Peyer's patch (tissue), 4 donors: ENCODE results near the gene EEFSEC. TPM values are rescaled to one million over a fixed set of nuclear protein-coding genes. Genes with fewer than 3 reads are reported as not detected.

Experiments
- DNase-seq, 3 donors: peaks; one replicate each; pipeline ENCODE4 v3.0.0-alpha.2; 2017 to 2019
- H3K27ac ChIP-seq, 4 donors: fragments of 200-600 bp; sonication (generic); one replicate each; pipeline ENCODE4 v1.5.1; 2016 to 2019
- H3K27me3 ChIP-seq, 2 donors: fragments of 200-600 bp; sonication (generic); one replicate each; pipeline ENCODE4 v1.5.1; 2019
- H3K36me3 ChIP-seq, 3 donors: fragments of 200-600 bp; sonication (generic); one replicate each; pipeline ENCODE4 v1.5.1; 2016 to 2019
- H3K4me1 ChIP-seq, 4 donors: fragments of 200-600 bp; sonication (generic); one replicate each; pipeline ENCODE4 v1.5.1; 2016 to 2019
- H3K4me3 ChIP-seq, 4 donors: fragments of 200-600 bp; sonication (generic); 1 replicate in 3 of 4; 2 replicates in 1 of 4; pipeline ENCODE4 v1.5.1; 2016 to 2019; ENCODE audit warnings: mild to moderate bottlenecking in 1 of 4
- H3K9me3 ChIP-seq, 4 donors: fragments of 200-600 bp; sonication (generic); one replicate each; pipeline ENCODE4 v1.5.1; 2016 to 2019; ENCODE audit warnings: mild to moderate bottlenecking in 1 of 4
- POLR2A ChIP-seq, 2 donors: fragments of 450-650 bp; IDR thresholded peaks; one replicate each; pipeline ENCODE4 v1.5.1; 2017; ENCODE audit warnings: antibody characterized with exemption in 2 of 2, mild to moderate bottlenecking in 2 of 2, moderate library complexity in 2 of 2
- total RNA-seq, 4 donors: library from RNA; depleted of rRNA; stranded (reverse); fragments of >200 nt; gene quantifications; one replicate each; pipeline ENCODE4 v1.1.0, GENCODE V29; 2016
- TF ChIP-seq, protein P1 (sequence below), 6 experiments: fragments of 450-650 bp in 4 of 6; fragments of 200-600 bp in 2 of 6; sonication (generic) in 1 of 6; IDR thresholded peaks; one replicate each; pipeline ENCODE4 v1.5.1; 2017 to 2019; ENCODE audit warnings: antibody characterized with exemption in 6 of 6, mild to moderate bottlenecking in 3 of 6, moderate library complexity in 1 of 6

The EEFSEC gene
- total RNA-seq, 4 donors from 2014 or later, result 11.7 to 50.3 (median 19.6) TPM

GRCh38 chr3:128174675-128175590 is 21.7 kb downstream of the EEFSEC start:
- Histone ChIP-seq H3K4me1 (no peaks in the 10 kb centered on the region), H3K4me3 (no peak overlapping the region), H3K9me3 (no peaks in the 10 kb centered on the region), H3K36me3 (no peaks in the 10 kb centered on the region), H3K27me3 (no peaks in the 10 kb centered on the region), H3K27ac (no peak overlapping the region)
- no peak for DNase-seq
- TF ChIP-seq, protein P1, sequence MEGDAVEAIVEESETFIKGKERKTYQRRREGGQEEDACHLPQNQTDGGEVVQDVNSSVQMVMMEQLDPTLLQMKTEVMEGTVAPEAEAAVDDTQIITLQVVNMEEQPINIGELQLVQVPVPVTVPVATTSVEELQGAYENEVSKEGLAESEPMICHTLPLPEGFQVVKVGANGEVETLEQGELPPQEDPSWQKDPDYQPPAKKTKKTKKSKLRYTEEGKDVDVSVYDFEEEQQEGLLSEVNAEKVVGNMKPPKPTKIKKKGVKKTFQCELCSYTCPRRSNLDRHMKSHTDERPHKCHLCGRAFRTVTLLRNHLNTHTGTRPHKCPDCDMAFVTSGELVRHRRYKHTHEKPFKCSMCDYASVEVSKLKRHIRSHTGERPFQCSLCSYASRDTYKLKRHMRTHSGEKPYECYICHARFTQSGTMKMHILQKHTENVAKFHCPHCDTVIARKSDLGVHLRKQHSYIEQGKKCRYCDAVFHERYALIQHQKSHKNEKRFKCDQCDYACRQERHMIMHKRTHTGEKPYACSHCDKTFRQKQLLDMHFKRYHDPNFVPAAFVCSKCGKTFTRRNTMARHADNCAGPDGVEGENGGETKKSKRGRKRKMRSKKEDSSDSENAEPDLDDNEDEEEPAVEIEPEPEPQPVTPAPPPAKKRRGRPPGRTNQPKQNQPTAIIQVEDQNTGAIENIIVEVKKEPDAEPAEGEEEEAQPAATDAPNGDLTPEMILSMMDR (IDR thresholded peaks at IDR 0.05), result no peak
- TF ChIP-seq POLR2A (IDR thresholded peaks at IDR 0.05), result no peak

DNA sequence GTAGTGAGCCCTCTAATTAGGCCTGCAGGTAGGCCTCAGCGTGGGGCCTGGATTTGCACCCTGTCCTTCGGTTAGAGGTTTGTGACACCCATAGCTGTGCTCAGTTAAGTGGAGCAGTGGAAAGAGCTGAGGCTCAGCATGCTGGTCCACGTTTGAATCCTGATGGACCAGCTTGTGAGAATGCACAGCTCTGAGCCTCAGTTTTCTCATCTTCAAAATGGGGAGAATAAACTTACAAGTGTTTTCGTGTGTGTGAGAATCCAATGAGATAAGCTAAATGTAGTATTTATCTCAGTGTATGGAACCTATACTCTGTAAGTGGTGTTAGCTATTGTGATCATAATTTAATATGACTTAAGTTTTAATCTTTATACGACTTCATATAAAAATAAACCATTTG is 22.5 kb downstream of the EEFSEC start:
- TF ChIP-seq POLR2A (IDR thresholded peaks at IDR 0.05), result no peak
- TF ChIP-seq, protein P1 (IDR thresholded peaks at IDR 0.05), result no peak
- H3K4me3 ChIP-seq, result no peak overlapping the region
- H3K9me3 ChIP-seq, result no peaks in the 10 kb centered on the region
- no peaks in the 10 kb centered on the region for H3K36me3 ChIP-seq
- no peaks in the 10 kb centered on the region for H3K27me3 ChIP-seq
- H3K4me1 ChIP-seq, result no peaks in the 10 kb centered on the region
- no peak for DNase-seq
- H3K27ac ChIP-seq, result no peak overlapping the region

DNA sequence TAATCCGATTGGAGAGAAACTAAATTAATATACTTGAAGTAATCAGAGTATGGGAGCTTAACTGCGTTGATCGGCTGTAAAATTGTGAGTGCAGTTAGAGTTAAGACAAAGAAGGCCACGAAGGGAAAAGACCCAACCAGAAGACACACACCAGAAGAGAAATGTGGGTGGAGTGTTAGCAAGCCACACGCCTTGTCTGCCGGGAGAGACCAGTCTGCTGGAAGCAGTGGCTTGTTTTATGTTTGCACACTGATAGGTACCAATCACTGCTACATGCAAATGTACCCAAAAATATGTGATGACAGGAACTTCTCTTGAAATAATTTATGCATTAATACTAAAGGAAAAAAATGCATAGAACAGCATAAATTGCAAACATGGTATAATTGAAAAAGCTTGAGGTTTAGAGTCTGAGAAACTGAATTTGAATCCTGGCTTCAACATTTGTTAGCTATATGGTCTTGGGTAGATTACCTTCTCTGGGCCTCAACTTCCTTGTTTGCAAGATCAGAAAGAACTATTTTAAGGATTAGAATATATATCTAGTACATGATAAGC is 23.1 kb downstream of the EEFSEC start:
- no peaks in the 10 kb centered on the region for H3K4me1 ChIP-seq
- H3K27me3 ChIP-seq, result no peaks in the 10 kb centered on the region
- no peak for DNase-seq
- no peaks in the 10 kb centered on the region for H3K9me3 ChIP-seq
- no peak overlapping the region for H3K4me3 ChIP-seq
- no peaks in the 10 kb centered on the region for H3K36me3 ChIP-seq
- no peak overlapping the region for H3K27ac ChIP-seq
- TF ChIP-seq POLR2A (IDR thresholded peaks at IDR 0.05), result no peak
- TF ChIP-seq, protein P1 (IDR thresholded peaks at IDR 0.05), result no peak

GRCh38 chr3:128177865-128178264 is 24.6 kb downstream of the EEFSEC start:
- DNase-seq, result no peak
- H3K4me3 ChIP-seq, result no peak overlapping the region
- H3K27me3 ChIP-seq, result no peaks in the 10 kb centered on the region
- H3K27ac ChIP-seq, result no peak overlapping the region
- TF ChIP-seq, protein P1 (IDR thresholded peaks at IDR 0.05), result no peak
- no peak for TF ChIP-seq POLR2A (IDR thresholded peaks at IDR 0.05)
- H3K36me3 ChIP-seq, result no peaks in the 10 kb centered on the region
- H3K9me3 ChIP-seq, result no peaks in the 10 kb centered on the region
- no peaks in the 10 kb centered on the region for H3K4me1 ChIP-seq

GRCh38 chr3:128178782-128179483 is 25.7 kb downstream of the EEFSEC start:
- TF ChIP-seq, protein P1 (IDR thresholded peaks at IDR 0.05), result no peak
- TF ChIP-seq POLR2A (IDR thresholded peaks at IDR 0.05), result no peak
- no peaks in the 10 kb centered on the region for H3K27me3 ChIP-seq
- no peak overlapping the region for H3K27ac ChIP-seq
- no peak for DNase-seq
- H3K4me3 ChIP-seq, result no peak overlapping the region
- H3K4me1 ChIP-seq, result no peaks in the 10 kb centered on the region
- H3K36me3 ChIP-seq, result no peaks in the 10 kb centered on the region
- no peaks in the 10 kb centered on the region for H3K9me3 ChIP-seq
